NOMO-1 treated with dmso at 0.1 percent for 144 hours (cell line): ENCODE measurements around the gene C16orf46.

Source experiments
- DNase-seq: peaks from one replicate; lab custom pipeline; 2025; ENCODE audit not compliant: unreplicated experiment; lab: John Stamatoyannopoulos, UW

The C16orf46 gene

GRCh38 chr16:81026429-81026828 is 50.6 kb downstream of the C16orf46 start:
- DNase-seq: no peak

GRCh38 chr16:81018496-81018895 is 58.5 kb downstream of the C16orf46 start:
- DNase-seq: no peak

GRCh38 chr16:81014672-81015071 is 62.4 kb downstream of the C16orf46 start:
- DNase-seq: no peak

- no peak for DNase-seq
Observed at GRCh38 chr16:81012974-81013373, 64.1 kb downstream of the C16orf46 start.
